Activated CD4-positive, alpha-beta T cell treated with anti-CD3 and anti-CD28 coated beads for 36 hours (primary cell): ENCODE measurements around the gene CSNK2A2. TPM values are rescaled to one million over a fixed set of nuclear protein-coding genes. Genes with fewer than 3 reads are reported as not detected.
A peak's percentile ranks its signal among the peaks of the same experiment; 100 is the strongest.

ENCODE experiments used
- ATAC-seq: fragments of 200-7000 bp; cut with Tn5 transposase; one replicate; pipeline ENCODE4 v1.10.0; 2021; ENCODE audit warnings: mild to moderate bottlenecking, moderate library complexity
- CTCF ChIA-PET: fragments of 350-600 bp; sonication (Branson Sonifier 250); formaldehyde crosslinking; loops from one replicate; lab custom pipeline; 2021; ENCODE audit warnings: antibody characterized with exemption; lab: Charles Lee
- POLR2A ChIA-PET: fragments of 350-600 bp; sonication (Branson Sonifier 250); formaldehyde crosslinking; loops from one replicate; lab custom pipeline; 2021; ENCODE audit warnings: antibody characterized with exemption, inconsistent platforms; lab: Charles Lee
- DNase-seq: peaks from one replicate; pipeline ENCODE4 v3.0.0-alpha.2; 2020
- H3K27ac Mint-ChIP-seq: one replicate; pipeline ENCODE4 v1.8.0; 2021; ENCODE audit warnings: mixed read lengths
- H3K27me3 Mint-ChIP-seq: one replicate; pipeline ENCODE4 v1.8.0; 2021; ENCODE audit warnings: mixed read lengths
- H3K36me3 Mint-ChIP-seq: one replicate; pipeline ENCODE4 v1.8.0; 2021; ENCODE audit warnings: low read depth, mixed read lengths
- H3K4me1 Mint-ChIP-seq: one replicate; pipeline ENCODE4 v1.8.0; 2021; ENCODE audit warnings: mixed read lengths
- H3K4me3 Mint-ChIP-seq: one replicate; pipeline ENCODE4 v1.8.0; 2021; ENCODE audit warnings: mild to moderate bottlenecking, moderate library complexity, mixed read lengths
- H3K9me3 Mint-ChIP-seq: one replicate; pipeline ENCODE4 v1.8.0; 2021; ENCODE audit warnings: low read depth, mixed read lengths
- intact Hi-C, 2 experiments: fragments of 100-400 bp; cut with DNase I in 1 of 2; cut with micrococcal nuclease in 1 of 2; formaldehyde crosslinking; loops; one replicate each; pipeline versions ENCODE4 v1.14.2 to v1.15.1; 2022 to 2024; cut with DNase I, micrococcal nuclease
- total RNA-seq, 2 experiments: library from RNA; stranded (reverse); gene quantifications; one replicate each; pipeline ENCODE4 v1.2.3, GENCODE V29; 2021

CSNK2A2 gene
- total RNA-seq, 2 experiments from 2014 or later, result 85.9 to 92.2 TPM

- CTCF ChIA-PET, result interaction anchor here (0.5 to 0.7 kb wide), 2 partner anchors 21 to 343 kb away, joined by 3 read pairs; no protein-coding TSS in a partner anchor
- Mint-ChIP-seq H3K27ac (no peak overlapping the region), H3K27me3 (peaks cover 20% of the 10 kb centered on the region), H3K36me3 (no peaks in the 10 kb centered on the region), H3K4me1 (no peaks in the 10 kb centered on the region), H3K9me3 (peaks cover 7% of the 10 kb centered on the region), H3K4me3 (no peak overlapping the region)
- POLR2A ChIA-PET, result no interaction called here
- intact Hi-C loops, result no loop called here
- ATAC-seq, result no peak
- no peak for DNase-seq
These were observed 21.5 kb upstream of the CSNK2A2 start for GRCh38 chr16:58219432-58219831.

- ATAC-seq, result no peak
- H3K27ac Mint-ChIP-seq, result no peak overlapping the region
- H3K4me3 Mint-ChIP-seq, result no peak overlapping the region
These were observed 20.9 kb upstream of the CSNK2A2 start for GRCh38 chr16:58218786-58219185.

GRCh38 chr16:58217311-58217925 lies 19.5 kb upstream of the CSNK2A2 start:
- ChIA-PET POLR2A (no interaction called here), CTCF (interaction anchor here (1.4 kb wide), 1 partner anchor 119 kb away, joined by 4 read pairs; no protein-coding TSS in a partner anchor)
- intact Hi-C loops, result no loop called here
- ATAC-seq, result no peak
- peaks cover 18% of the 10 kb centered on the region for H3K27me3 Mint-ChIP-seq
- H3K4me3 Mint-ChIP-seq, result no peak overlapping the region
- no peak for DNase-seq
- no peaks in the 10 kb centered on the region for H3K36me3 Mint-ChIP-seq
- H3K27ac Mint-ChIP-seq, result no peak overlapping the region
- H3K9me3 Mint-ChIP-seq, result peaks cover 7% of the 10 kb centered on the region
- no peaks in the 10 kb centered on the region for H3K4me1 Mint-ChIP-seq

More at GRCh38 chr16:58218786-58219185, 20.9 kb upstream of the CSNK2A2 start:
- intact Hi-C loops, result no loop called here
- Mint-ChIP-seq H3K9me3 (peaks cover 7% of the 10 kb centered on the region), H3K4me1 (no peaks in the 10 kb centered on the region), H3K36me3 (no peaks in the 10 kb centered on the region), H3K27me3 (peaks cover 18% of the 10 kb centered on the region)
- DNase-seq, result no peak
- POLR2A ChIA-PET, result no interaction called here
- CTCF ChIA-PET, result interaction anchor here (0.5 kb wide), 1 partner anchor 344 kb away, joined by 3 read pairs; no protein-coding TSS in a partner anchor

DNA sequence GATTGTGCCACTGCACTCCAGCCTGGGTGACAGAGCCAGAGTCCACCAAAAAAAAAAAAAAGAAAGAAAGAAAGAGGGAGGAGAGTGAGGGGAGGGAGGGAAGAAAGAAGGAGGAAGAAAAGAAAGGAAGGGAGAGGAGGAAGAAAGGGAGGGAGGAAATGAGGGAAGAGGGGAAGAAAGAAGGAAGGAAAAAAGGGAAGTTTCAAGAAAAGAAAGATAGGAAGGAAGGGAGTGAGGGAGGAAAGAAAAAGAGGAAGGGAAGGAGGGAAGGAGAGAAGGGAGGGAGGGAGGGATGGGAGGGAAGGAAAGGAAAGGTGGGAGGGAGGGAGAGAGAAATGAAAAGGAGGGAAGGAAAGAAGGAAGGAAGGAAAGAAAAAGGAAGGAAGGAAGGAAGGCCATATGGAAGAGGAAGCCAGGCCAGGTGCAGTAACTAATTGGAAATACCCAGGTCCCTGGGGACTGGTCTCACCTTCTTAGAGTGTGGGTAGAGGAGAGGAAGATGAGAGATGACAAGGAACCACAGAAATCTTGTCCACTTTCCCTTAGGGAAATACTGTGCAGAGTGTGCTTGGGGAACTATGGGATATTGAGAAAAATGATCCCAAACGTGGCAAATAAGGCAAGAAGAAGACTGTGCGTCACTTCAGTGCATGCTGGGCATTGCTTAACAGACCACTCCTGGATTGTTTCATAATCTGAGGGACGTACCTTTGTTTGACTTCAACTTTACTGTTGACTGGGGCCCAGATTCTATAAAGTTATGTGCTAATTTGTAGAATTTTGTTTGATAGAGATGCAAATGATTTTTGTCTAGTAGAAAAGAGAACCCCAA lies 15.1 kb upstream of the CSNK2A2 start:
- no peaks in the 10 kb centered on the region for H3K4me1 Mint-ChIP-seq
- H3K27me3 Mint-ChIP-seq, result peaks cover 25% of the 10 kb centered on the region
- no peak for DNase-seq
- ChIA-PET POLR2A (no interaction called here), CTCF (no interaction called here)
- no peaks in the 10 kb centered on the region for H3K36me3 Mint-ChIP-seq
- no peak for ATAC-seq
- H3K27ac Mint-ChIP-seq, result no peak overlapping the region
- H3K4me3 Mint-ChIP-seq, result no peak overlapping the region
- intact Hi-C loops, result no loop called here
- H3K9me3 Mint-ChIP-seq, result peaks cover 4% of the 10 kb centered on the region

GRCh38 chr16:58211846-58212245 lies 13.9 kb upstream of the CSNK2A2 start:
- intact Hi-C loops, result no loop called here
- POLR2A ChIA-PET, result no interaction called here
- ATAC-seq, result no peak
- Mint-ChIP-seq H3K27me3 (peaks cover 23% of the 10 kb centered on the region), H3K27ac (no peak overlapping the region), H3K9me3 (peaks cover 2% of the 10 kb centered on the region), H3K4me3 (no peak overlapping the region), H3K4me1 (no peaks in the 10 kb centered on the region), H3K36me3 (no peaks in the 10 kb centered on the region)
- DNase-seq, result no peak
- CTCF ChIA-PET, result no interaction called here

GRCh38 chr16:58211245-58211644 lies 13.3 kb upstream of the CSNK2A2 start:
- POLR2A ChIA-PET, result no interaction called here
- Mint-ChIP-seq H3K4me3 (no peak overlapping the region), H3K27ac (no peak overlapping the region), H3K9me3 (peaks cover 1% of the 10 kb centered on the region), H3K36me3 (no peaks in the 10 kb centered on the region), H3K4me1 (no peaks in the 10 kb centered on the region), H3K27me3 (peaks cover 19% of the 10 kb centered on the region)
- intact Hi-C loops, result no loop called here
- CTCF ChIA-PET, result interaction anchor here (1.1 kb wide), 1 partner anchor 21 kb away, joined by 4 read pairs; no protein-coding TSS in a partner anchor
- DNase-seq (no peak), ATAC-seq (no peak)

DNA sequence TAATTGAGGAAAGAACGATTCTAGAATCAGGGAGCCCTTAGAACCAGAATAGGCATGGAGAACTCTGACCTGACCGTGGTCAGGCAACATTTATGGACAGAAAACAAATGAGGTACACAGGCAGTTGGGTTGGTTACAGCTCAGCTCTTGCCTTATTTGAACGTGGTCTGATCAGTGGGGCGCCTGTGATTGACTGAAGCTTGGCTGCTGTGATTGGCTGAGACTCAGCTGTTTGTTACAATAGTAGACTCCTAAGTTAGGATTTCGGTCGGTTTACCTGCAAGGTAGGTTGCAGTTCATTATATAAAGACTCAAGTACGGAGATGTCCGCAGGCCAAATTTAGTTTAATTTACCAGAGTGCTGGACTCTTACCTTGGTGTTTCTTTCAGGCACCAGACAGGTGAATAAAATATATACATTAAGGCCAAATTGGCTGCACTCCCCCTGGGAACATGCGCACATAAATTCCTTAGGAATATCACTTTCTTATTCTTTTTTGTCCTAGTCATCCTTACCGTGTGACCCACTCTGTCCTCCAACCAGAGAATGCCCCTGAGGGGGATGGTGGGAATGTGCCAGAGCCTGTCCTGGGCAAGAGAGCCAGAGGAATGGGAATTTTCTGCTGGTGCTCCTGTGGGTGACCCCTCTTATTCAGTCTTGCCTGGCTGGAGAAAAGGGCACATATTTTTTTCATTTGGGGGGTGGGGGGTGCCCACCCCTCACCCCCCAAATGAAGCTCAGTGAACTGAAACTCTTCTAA lies 7.5 kb upstream of the CSNK2A2 start:
- Mint-ChIP-seq H3K4me1 (no peaks in the 10 kb centered on the region), H3K4me3 (no peak overlapping the region), H3K27me3 (peaks cover 8% of the 10 kb centered on the region), H3K36me3 (no peaks in the 10 kb centered on the region), H3K27ac (no peak overlapping the region), H3K9me3 (no peaks in the 10 kb centered on the region)
- POLR2A ChIA-PET, result no interaction called here
- DNase-seq (no peak), ATAC-seq (no peak)
- intact Hi-C loops, result no loop called here
- CTCF ChIA-PET, result interaction anchor here (1.2 kb wide), 1 partner anchor 77 kb away, joined by 3 read pairs; no protein-coding TSS in a partner anchor

- no peak overlapping the region for H3K27ac Mint-ChIP-seq
- CTCF ChIA-PET, result no interaction called here
- no peaks in the 10 kb centered on the region for H3K9me3 Mint-ChIP-seq
- H3K4me3 Mint-ChIP-seq, result no peak overlapping the region
- ATAC-seq, result no peak
- intact Hi-C loops, result no loop called here
- no peak for DNase-seq
- H3K27me3 Mint-ChIP-seq, result peaks cover 9% of the 10 kb centered on the region
- H3K4me1 Mint-ChIP-seq, result peaks cover 12% of the 10 kb centered on the region
- H3K36me3 Mint-ChIP-seq, result peaks cover 8% of the 10 kb centered on the region
- POLR2A ChIA-PET, result no interaction called here
These were observed 3.3 kb upstream of the CSNK2A2 start for GRCh38 chr16:58201163-58201562.

DNA sequence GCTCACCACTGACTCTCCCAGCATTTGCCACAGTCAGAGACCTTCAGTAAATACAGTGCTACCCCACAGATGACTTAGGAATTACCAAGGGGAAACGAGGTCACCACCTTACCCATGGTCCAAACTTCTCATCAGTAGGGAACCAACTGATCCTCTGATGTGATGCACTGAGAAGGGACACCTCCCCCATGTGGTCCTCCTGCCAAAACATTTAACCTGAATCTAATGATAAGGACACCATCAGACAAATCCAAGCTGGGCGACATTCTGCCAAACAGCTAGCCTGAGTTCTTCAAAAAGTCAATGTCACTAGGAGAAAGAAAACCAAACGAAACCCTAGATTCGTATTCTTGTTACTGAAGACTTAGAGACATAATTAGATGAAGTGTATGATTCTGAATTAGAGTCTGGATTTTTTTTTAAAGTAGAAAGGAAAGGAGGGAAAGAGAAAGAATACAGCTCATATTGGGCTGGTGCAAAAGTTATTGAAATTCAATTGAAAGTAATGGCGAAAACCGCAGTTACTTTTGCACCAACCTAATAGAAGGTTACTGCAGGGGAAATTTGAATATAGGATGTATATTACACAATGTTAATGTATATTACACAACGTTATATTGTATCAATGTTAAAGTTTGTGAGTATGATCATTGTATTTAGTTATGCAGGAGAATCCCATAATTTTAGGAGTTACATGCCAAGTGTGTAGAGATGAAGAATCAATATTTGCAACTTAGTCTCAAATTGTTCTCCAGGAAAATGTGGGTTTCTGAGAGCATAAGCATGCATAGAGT lies 2.3 kb upstream of the CSNK2A2 start:
- peaks cover 16% of the 10 kb centered on the region for H3K36me3 Mint-ChIP-seq
- no peak for ATAC-seq
- peaks cover 9% of the 10 kb centered on the region for H3K27me3 Mint-ChIP-seq
- H3K4me3 Mint-ChIP-seq, result no peak overlapping the region
- POLR2A ChIA-PET, result no interaction called here
- H3K27ac Mint-ChIP-seq, result no peak overlapping the region
- H3K4me1 Mint-ChIP-seq, result peaks cover 20% of the 10 kb centered on the region
- no peak for DNase-seq
- H3K9me3 Mint-ChIP-seq, result no peaks in the 10 kb centered on the region
- CTCF ChIA-PET, result interaction anchor here (0.6 to 1.2 kb wide), 4 partner anchors 151 to 706 kb away, joined by 3 read pairs; partner anchors contain the start of gene GINS3
- intact Hi-C loops, result no loop called here

DNA sequence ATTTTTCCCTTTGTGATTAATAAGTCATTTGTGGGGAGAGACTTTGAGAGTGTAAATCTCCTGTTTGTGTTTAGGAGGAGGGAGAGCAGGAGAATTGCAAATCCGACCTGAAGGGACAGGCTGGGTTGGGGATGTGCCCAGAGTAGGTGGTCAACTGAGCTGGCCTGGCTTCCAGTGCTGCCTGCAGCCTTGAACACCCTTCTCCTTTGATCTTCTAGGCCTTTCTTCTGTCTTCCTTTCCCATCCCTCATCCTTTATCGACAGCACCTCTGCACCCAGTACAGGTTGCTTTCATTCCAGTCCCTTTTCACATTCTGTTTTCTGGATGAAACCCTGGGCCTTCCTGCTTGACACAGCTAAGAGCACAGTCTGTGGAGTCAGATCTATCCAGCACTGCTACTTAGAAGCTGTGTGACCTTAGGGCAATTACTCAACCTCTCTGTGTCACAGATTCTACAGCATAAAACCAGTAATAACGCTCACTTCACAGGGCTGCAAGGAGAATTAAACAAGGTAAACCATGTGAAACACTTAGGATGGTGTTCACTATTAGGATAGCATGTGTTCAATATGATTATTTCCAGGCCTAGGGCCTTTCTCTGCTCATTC lies 1.0 kb upstream of the CSNK2A2 start:
- no peak overlapping the region for H3K27ac Mint-ChIP-seq
- ATAC-seq (no peak), DNase-seq (no peak)
- CTCF ChIA-PET, result interaction anchor here (0.6 to 1.2 kb wide), 4 partner anchors 11 to 173 kb away, joined by 3 to 5 read pairs (median 4); partner anchors contain the start of genes CFAP20 and MMP15
- H3K27me3 Mint-ChIP-seq, result peaks cover 9% of the 10 kb centered on the region
- intact Hi-C loops, result loop anchor here (1.0 to 10.0 kb wide), 11 partner anchors 37 to 1012 kb away; partner anchors contain the start of genes CFAP20 (in 2 of the 2), GINS3 (in 1 of the 2), GOT2 (in 1 of the 2) and KATNB1 (in 1 of the 2)
- POLR2A ChIA-PET, result no interaction called here
- H3K4me3 Mint-ChIP-seq, result peak overlapping the region; percentile 73
- peaks cover 31% of the 10 kb centered on the region for H3K4me1 Mint-ChIP-seq
- no peaks in the 10 kb centered on the region for H3K9me3 Mint-ChIP-seq
- H3K36me3 Mint-ChIP-seq, result peaks cover 25% of the 10 kb centered on the region
